ENCODE data around the gene DCST2.
A peak's percentile ranks its signal among the peaks of the same experiment; 100 is the strongest.
"Not testable (repeated sequence)": the region's sequence is repeated elsewhere in the genome, so short reads cannot be mapped to it uniquely, and the experiment has no call there.

Gene DCST2

DNA sequence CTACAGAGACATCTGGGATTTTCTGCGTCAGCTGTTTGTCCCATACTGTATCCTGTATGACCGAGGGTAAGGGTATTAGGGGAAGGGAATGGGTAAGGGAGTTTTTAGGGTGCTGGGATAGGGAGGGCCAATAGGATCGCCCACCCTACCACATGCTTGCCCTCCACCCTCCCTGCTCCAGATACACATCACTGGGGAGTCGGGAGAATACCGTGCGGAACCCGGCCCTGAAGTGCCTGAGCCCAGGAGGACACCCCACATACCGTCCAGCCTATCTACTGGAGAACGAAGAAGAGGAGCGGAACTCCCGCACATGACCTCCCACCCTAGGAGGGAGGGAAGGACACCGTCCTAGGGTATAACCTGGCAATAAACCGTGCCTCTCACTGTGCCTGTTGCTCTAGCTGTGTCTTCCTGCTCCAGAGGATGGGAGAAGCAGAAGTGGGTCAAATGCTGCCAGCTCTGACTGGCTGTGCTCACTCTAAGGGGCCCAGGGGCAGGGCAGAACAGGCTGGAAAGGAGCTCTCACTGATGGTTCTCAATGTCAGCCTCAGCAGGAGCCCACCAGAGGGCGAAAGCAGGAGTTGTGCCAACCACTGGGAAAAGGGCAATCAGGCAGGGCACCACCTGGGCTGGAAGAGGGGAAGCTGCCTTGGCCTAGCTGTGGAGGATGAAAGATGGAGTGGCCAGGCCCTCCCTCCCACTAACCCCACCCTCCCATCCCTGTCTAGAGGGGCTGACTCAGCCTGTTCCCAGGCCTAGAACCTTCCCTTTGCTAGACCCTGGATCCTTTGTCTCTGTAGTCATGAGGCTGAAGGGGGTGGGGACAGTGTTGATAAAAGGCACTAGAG, 40.6 kb downstream of the DCST2 start:
- peak; percentile 67 for DNase-seq (ENCODE audit: low read depth)
- H3K4me3 ChIP-seq (replicated peaks; ENCODE audit: low read depth, low read length) = no peak overlapping the region
- peak; percentile 23 for TF ChIP-seq CTCF (IDR thresholded peaks at IDR 0.05; ENCODE audit: low read length, missing control alignments)

DNA sequence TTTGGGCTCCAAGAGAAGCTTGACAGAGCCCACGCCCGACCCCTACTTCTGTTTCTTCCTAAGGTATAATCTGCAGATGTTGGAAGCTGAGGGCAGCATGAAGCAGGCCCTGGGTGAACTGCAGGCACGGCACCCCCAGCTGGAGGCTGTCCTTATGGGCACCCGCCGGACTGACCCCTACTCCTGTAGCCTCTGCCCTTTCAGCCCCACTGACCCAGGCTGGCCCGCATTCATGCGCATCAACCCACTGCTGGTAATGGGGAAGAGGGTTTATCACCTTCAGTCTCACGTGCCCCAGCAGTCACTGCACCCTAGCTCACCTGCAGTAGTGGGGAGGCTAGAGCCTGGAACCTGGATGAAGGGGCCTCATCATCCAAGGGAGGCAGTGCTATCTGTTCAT, 43.3 kb downstream of the DCST2 start:
- no peak overlapping the region for H3K4me3 ChIP-seq (replicated peaks; ENCODE audit: low read depth, low read length)
- no peak for TF ChIP-seq CTCF (IDR thresholded peaks at IDR 0.05; ENCODE audit: low read length, missing control alignments)
- no peak for DNase-seq (ENCODE audit: low read depth)

- H3K4me3 ChIP-seq (replicated peaks; ENCODE audit: low read depth, low read length) = no peak overlapping the region
- TF ChIP-seq CTCF (IDR thresholded peaks at IDR 0.05; ENCODE audit: low read length, missing control alignments) = no peak
- no peak for DNase-seq (ENCODE audit: low read depth)
These were observed 44.3 kb downstream of the DCST2 start for GRCh38 chr1:154989195-154989860.

DNA sequence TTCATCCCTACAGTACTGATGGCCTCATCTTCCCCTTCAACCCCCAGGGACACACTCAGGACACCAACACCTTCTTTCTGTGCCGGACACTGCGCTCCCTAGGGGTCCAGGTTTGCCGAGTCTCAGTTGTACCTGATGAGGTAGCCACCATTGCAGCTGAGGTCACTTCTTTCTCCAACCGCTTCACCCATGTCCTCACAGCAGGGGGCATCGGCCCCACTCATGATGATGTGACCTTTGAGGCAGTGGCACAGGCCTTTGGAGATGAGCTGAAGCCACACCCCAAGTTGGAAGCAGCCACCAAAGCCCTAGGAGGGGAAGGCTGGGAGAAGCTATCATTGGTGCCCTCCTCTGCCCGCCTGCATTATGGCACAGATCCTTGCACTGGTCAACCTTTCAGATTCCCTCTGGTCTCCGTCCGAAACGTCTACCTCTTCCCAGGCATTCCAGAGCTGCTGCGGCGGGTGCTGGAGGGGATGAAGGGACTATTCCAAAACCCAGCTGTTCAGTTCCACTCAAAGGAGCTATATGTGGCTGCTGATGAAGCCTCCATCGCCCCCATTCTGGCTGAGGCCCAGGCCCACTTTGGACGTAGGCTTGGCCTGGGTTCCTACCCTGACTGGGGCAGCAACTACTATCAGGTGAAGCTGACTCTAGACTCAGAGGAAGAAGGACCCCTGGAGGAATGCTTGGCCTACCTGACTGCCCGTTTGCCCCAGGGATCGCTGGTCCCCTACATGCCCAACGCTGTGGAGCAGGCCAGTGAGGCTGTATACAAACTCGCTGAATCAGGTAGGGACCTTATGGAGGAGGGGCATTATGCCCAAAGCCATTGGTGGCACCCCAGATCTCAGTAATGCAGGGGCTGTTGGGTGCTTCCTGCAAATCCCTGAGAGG, 45.3 kb downstream of the DCST2 start:
- DNase-seq (ENCODE audit: low read depth) = no peak
- TF ChIP-seq CTCF (IDR thresholded peaks at IDR 0.05; ENCODE audit: low read length, missing control alignments) = no peak
- no peak overlapping the region for H3K4me3 ChIP-seq (replicated peaks; ENCODE audit: low read depth, low read length)

DNA sequence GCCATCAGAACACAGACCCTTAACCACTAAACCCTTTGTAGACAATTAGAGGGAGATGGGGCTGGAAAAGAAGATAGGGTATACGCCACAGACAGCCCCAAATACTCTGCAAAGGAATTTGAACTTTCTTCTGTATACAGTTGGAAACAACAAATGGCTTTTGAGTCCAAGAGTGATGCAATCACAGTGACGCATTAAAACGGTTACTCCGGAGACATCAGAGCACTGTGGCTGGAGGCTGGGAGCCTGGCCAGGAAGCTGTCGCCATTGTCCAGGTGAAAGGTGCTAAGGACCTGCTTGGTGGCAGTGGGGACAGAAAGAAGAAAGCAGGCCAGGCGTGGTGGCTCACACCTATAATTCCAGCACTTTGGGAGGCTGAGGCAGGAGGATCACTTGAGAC, 46.3 kb downstream of the DCST2 start:
- TF ChIP-seq CTCF (IDR thresholded peaks at IDR 0.05; ENCODE audit: low read length, missing control alignments) = no peak
- DNase-seq (ENCODE audit: low read depth) = peak; percentile 51
- H3K4me3 ChIP-seq (replicated peaks; ENCODE audit: low read depth, low read length) = no peak overlapping the region

GRCh38 chr1:154986736-154987135, 46.8 kb downstream of the DCST2 start:
- not testable (repeated sequence) for DNase-seq (ENCODE audit: low read depth); H3K4me3 ChIP-seq (replicated peaks; ENCODE audit: low read depth, low read length)

All from fibroblast of pulmonary artery (primary cell).